H1 (cell line): Measurements from ENCODE around the gene LRRC4C. TPM values are rescaled to one million over a fixed set of nuclear protein-coding genes. Genes with fewer than 3 reads are reported as not detected.

Experiments
- ATF3 ChIP-seq: IDR thresholded peaks from 2 replicates; pipeline ENCODE4 v1.6.1; 2011; ENCODE audit warnings: low read depth, mild to moderate bottlenecking, low read length; ENCODE audit not compliant: insufficient read depth
- CHD7 ChIP-seq: fragments of 300-600 bp; sonication (generic); IDR thresholded peaks from 2 replicates; pipeline ENCODE4 v1.7.1; 2012; ENCODE audit warnings: low read length, moderate library complexity, mild to moderate bottlenecking, inconsistent platforms; ENCODE audit not compliant: insufficient replicate concordance
- polyA plus RNA-seq, 7 experiments: library from polyadenylated mRNA; depleted of rRNA in 3 of 7; stranded (reverse) in 5 of 7; unstranded in 2 of 7; fragments of >200 nt in 5 of 7; fragments of 200-250 nt in 2 of 7; gene quantifications; 1 replicate in 5 of 7; 2 replicates in 1 of 7; 4 replicates in 1 of 7; pipeline versions ENCODE4 v1.2.1 to v1.2.3, GENCODE V29; 2011 to 2013; ENCODE audit warnings: missing spikeins in 2 of 7, mixed read lengths in 2 of 7
- total RNA-seq: library from RNA; stranded (reverse); fragmentation: NEBNext Ultra II Directional; extraction: Animal tissue kit (Norgen Biotek cat#: 25700); gene quantifications from 2 replicates; pipeline ENCODE4 v1.2.1, GENCODE V29; 2021

LRRC4C gene
- total and polyA plus RNA-seq, 2 of the 8 experiments (the other 6 are each of a cell fraction or from before 2014, with no cell fraction given) = 0.23 to 2.2 TPM

- no peak for TF ChIP-seq ATF3
- no peak for TF ChIP-seq CHD7
These were observed 1358.7 kb downstream of the LRRC4C start (continued) for GRCh38 chr11:40100781-40101180.
